Nucleus accumbens (tissue), 56 donors: Measurements from ENCODE around the gene PYGO1.
"Not testable (repeated sequence)": the region's sequence is repeated elsewhere in the genome, so short reads cannot be mapped to it uniquely, and the experiment has no call there.

Source experiments
- DNase-seq, 56 donors: peaks; one replicate each; lab custom pipeline; 2025; lab: John Stamatoyannopoulos, UW

Gene PYGO1, protein sequence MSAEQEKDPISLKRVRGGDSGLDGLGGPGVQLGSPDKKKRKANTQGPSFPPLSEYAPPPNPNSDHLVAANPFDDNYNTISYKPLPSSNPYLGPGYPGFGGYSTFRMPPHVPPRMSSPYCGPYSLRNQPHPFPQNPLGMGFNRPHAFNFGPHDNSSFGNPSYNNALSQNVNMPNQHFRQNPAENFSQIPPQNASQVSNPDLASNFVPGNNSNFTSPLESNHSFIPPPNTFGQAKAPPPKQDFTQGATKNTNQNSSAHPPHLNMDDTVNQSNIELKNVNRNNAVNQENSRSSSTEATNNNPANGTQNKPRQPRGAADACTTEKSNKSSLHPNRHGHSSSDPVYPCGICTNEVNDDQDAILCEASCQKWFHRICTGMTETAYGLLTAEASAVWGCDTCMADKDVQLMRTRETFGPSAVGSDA

DNA sequence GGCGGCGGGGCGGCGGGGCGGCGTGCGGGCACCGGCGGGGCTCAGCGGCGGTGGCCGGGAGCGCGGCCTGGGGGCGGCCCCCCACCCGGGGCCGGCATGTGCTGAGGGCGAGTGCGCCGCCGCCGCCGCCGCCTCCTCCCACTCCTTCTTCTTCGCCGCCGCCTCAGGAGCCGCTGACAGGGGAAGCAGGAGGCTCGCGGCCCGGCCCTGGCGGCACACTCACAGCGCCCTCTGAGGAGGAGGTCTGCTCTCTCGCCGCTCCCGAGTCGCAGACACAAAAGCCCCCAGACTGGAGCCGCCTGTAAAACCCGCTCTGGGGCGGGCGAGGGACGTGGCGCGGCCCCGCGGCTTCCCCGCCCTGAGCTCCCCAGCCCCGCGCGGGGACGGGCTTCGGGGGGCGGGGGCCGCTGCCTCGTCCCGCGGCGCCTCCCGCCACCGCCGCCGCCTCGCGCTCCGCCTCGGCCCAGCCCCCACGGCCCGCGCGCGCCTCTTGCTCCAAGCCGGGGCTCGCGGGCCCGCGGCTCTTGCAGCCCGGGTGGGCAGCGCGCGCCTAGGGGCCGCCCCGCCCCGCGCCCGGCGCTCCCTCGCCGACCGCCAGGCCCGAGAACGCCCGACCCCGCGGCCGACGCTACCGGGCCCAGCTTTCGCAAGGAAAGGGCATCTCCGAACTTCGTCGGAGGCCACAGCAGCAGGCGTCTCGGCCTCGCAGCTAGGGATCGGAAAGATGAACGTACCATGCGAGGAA lies at the start of gene PYGO1:
Gene PYGO1, minus strand, starts transcription at position 276 of the 745 bp plus-strand sequence. CDS start 462 bp downstream, outside the sequence.
- DNase-seq: peak in 42 of 56 donors; percentile 4 to 67 (median 30)

GRCh38 chr15:55637086-55637485 lies 48.9 kb upstream of the PYGO1 start:
- no peak for DNase-seq

DNA sequence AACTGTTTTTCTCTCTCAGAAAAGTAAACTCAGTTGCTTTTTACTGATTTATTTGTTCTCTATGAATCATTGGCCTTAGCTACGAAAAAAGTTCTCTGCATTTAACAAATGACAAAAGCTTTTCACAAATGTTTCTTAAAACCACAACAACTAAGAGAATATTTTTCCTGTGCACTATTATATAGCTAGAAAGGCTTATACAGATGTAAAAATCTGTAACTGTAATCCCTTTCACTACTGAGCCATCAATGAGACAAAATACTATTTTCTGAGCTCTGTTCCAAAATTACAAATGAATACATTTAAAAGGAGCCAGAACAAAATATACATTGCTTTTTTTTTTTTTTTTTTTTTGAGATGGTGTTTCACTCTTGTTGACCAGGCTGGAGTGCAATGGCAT lies 45.6 kb upstream of the PYGO1 start:
- DNase-seq: no peak

GRCh38 chr15:55632434-55632833 lies 44.3 kb upstream of the PYGO1 start:
- DNase-seq: no peak

DNA sequence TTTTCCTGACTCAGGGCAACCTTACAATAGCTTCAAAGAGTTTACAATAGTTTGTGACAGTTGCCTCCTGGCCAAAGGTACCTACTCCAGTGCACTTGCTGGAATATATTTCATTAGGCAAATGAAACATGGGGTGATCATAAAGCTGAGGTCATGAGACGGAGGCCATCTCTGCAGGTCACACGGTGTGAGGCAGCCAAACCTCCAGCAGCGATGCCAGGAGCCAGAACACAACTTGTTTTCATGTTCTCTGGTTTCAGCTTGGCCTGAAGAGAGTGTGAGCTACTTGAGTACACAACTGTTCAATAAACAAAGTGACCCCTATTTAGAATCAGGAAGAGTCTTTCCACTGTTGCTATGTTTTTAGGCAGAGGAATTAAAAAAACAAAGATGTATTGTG lies 42.7 kb upstream of the PYGO1 start:
- peak in 7 of 56 donors; percentile 2 to 18 (median 5) for DNase-seq

- no peak for DNase-seq
Observed at GRCh38 chr15:55628369-55628730, 40.2 kb upstream of the PYGO1 start.

DNA sequence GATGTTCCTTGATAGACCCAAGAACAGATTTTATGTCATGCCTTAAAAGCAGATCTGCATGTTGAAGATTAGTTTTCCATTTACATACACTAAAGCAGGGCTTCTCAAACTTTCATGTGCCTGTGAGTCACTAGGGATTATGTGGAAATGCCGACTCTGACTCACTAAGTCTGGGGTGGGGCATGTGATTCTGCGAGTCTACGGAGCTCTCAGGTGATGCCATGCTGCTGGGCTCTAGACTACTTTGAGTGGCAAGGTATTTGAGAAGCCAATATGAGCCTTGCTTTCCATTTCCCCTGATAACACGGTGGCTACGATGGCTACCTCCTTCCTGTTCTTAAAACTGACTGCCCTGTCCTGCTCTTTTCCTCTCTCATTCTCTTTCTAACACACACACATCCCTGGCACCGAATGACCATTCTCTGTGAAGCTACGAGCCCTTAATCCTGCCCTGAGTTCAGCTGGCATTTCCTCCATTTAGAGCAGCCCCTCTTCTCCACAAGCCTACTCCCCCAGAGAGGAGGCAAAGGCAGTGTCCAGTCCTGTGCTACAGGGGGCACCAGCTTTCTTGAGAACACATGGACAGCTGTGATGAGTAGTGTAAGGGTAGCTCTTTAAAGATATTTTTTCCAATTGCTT lies 39.7 kb upstream of the PYGO1 start:
- DNase-seq: peak in 27 of 56 donors; percentile 1 to 76 (median 20)

DNA sequence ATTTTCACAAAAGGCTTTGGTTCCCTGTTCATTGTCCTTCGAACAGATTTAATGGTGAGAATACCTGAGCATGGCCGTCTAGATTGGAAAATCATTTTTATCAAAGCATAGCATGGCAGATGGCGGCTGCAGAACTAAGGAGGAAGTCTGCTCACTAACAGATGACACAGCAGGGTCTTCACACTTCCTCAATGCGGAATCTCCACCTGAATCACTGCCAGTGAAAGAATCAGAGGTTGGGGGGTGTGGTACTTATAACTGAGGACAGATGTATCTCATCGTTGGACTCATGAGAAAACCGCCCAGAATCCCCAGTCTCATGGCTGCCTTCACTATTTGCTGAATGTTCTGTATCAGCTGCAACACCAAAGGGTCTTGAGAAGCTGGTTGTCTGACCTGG lies 31.6 kb upstream of the PYGO1 start:
- no peak for DNase-seq

DNA sequence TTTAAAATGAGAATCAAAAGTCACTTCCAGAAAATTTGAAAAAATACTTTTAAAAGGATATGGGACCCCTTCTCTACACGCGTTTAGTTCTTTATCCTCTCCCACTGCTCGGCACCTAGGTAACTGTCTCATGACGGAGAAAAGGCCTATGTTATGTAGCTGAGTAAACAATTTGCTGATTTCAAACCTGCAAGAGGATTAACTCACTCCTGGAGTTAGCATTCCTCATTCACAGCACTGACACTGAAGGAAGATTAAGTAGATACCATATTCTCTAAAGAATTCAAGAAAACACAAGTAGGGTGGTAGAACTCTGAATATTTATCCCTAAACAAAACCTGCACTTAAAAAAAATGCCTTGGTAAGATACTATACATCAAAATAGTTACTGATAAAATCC lies 30.2 kb upstream of the PYGO1 start:
- no peak for DNase-seq

DNA sequence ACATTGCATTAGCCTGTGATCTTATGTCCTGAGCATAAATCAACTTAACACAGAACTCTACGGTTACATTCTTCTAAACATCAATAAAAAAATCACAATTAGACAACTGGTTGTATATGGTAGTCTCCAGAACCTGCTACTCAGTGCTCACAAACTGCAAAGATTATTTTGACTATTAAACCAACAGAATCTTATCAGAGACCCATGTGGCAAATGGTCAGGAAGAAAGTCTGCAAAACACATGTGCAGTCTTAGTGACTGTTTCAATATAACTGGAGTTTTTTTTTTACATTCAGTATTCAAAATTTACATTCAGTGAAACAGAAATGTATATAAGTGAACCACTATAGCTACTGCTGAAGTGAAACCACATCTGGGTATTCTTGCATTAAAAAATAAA lies 27.3 kb upstream of the PYGO1 start:
- no peak for DNase-seq

DNA sequence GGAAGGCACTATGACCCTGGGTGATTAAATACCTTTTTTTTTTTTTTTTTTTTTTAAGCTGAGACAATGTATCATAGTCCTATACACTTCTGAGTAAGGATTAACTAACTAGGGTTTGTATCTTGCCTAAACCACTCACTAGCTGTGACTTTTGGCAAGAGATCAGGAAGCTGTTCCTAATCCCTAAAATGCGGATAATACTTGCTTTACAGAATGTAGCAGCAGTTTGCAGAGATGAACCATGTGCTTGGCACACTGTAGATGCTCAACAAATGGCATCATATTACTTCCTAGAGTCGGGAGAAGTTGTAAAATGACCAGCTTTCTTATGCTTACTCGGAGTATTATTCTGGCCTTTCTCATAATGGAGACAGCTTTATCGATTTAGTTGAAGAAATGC lies 25.6 kb upstream of the PYGO1 start:
- DNase-seq: no peak

DNA sequence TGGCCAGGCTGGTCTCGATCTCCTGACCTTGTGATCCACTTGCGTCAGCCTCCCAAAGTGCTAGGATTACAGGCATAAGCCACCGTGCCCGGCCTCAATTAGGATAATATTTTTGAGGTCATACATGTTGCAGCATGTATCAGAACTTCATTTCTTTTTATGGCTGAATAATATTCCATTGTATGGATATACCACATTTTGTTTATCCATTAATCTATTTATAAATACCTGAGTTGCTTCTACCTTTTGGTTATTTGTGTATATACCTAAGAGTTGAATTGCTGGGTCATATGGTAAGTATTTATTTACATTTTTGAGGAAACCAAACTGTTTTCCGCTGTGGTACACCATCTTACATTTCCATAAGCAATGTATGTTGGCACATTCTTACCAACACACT lies 18.1 kb upstream of the PYGO1 start:
- DNase-seq: no peak

GRCh38 chr15:55601374-55601773 lies 13.2 kb upstream of the PYGO1 start:
- DNase-seq: no peak

GRCh38 chr15:55599439-55599838 lies 11.3 kb upstream of the PYGO1 start:
- no peak for DNase-seq

DNA sequence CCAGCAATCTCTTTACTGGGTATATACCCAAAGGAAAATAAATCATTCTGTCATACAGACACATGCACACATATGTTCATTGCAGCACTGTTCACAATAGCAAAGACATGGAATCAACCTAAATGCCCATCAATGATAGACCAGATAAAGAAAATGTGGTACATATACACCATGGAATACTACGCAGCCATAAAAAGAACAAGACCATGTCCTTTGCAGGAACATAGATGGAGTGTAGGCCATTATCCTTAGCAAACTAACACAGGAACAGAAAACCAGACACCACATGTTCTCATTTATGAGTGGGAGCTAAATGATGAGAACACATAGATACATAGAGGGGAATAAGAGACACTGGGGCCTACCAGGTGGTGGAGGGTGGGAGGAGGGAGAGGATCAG lies 4.9 kb upstream of the PYGO1 start:
- DNase-seq: not testable (repeated sequence)

- DNase-seq: no peak
Observed at GRCh38 chr15:55590788-55591187, 2.6 kb upstream of the PYGO1 start.

- no peak for DNase-seq
Observed at GRCh38 chr15:55589287-55589686, 1.1 kb upstream of the PYGO1 start.

GRCh38 chr15:55588815-55589115 lies 620 bp upstream of the PYGO1 start:
- peak in 10 of 56 donors; percentile 4 to 55 (median 28) for DNase-seq

- peak in 19 of 56 donors; percentile 1 to 46 (median 24) for DNase-seq
Observed at GRCh38 chr15:55587321-55588069, 650 bp downstream of the PYGO1 start.

GRCh38 chr15:55586808-55587207 lies 1.3 kb downstream of the PYGO1 start:
- no peak for DNase-seq

- DNase-seq: no peak
Observed at GRCh38 chr15:55576943-55577342, 11.2 kb downstream of the PYGO1 start.
